DMS114 treated with DMSO at 0.1 percent for 48 hours (cell line): ENCODE measurements around the gene SORCS3.

Experiments used
- DNase-seq: peaks from one replicate; lab custom pipeline; 2025; ENCODE audit not compliant: unreplicated experiment; lab: John Stamatoyannopoulos, UW

Gene SORCS3

DNA sequence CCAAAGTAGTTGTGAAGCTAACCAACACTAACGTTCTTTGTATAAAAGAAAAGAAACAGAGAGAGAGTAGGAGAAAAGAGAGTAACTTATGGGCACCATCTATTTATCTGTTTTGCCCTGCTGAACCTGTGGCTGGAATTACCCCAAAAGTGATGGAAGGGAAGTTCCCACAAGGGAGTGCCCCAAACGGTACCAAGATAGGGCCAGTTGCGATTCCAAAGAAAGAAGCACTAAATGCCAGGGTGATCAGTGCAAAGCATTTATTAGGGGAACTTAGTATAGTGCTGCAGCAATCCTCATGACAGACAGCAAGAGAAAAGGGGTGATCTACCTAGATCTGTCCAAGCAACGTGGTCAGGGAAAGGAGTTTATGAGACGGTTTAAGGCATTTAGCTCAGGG is 190.2 kb downstream of the SORCS3 start:
- no peak for DNase-seq

GRCh38 chr10:104834580-104834979 is 193.5 kb downstream of the SORCS3 start:
- DNase-seq, result no peak

- DNase-seq, result no peak
These were observed 194.3 kb downstream of the SORCS3 start for GRCh38 chr10:104835422-104835821.

- DNase-seq, result no peak
These were observed 201.6 kb downstream of the SORCS3 start for GRCh38 chr10:104842704-104843103.

- no peak for DNase-seq
These were observed 203.0 kb downstream of the SORCS3 start for GRCh38 chr10:104844073-104844472.

- no peak for DNase-seq
These were observed 208.9 kb downstream of the SORCS3 start for GRCh38 chr10:104850023-104850422.

DNA sequence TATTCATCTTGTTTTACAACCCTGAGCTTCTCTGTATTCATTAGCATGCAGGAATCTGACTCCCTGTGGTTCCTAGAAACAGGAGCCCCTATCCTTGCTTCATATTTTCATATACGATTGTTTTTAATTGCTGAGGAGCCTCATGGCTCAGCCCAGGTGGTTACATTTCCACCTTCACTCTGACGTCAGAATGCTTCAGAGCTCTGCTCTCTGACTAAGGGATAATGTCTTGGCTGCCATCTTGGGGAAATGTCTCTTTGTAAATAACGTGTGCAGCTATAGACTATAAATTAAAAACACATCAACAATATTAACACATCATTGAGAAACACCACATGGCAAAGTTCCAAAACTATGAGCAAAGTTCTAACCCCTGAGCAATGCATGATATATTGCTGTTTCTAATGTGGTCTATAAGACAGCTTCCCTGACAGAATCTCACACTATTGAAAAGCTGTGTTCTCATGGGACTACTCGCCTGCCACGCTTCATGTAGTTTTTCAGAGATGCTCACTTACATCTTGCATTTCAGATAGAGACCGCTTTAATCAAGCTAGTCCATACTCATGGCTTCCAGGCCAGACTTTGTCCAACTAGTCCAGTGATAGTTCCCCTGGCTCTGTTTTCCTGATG is 227.0 kb downstream of the SORCS3 start:
- DNase-seq, result no peak

GRCh38 chr10:104872691-104873090 is 231.6 kb downstream of the SORCS3 start:
- no peak for DNase-seq

- DNase-seq, result no peak
These were observed 232.1 kb downstream of the SORCS3 start for GRCh38 chr10:104873161-104873560.

GRCh38 chr10:104875561-104875960 is 234.5 kb downstream of the SORCS3 start:
- no peak for DNase-seq

DNA sequence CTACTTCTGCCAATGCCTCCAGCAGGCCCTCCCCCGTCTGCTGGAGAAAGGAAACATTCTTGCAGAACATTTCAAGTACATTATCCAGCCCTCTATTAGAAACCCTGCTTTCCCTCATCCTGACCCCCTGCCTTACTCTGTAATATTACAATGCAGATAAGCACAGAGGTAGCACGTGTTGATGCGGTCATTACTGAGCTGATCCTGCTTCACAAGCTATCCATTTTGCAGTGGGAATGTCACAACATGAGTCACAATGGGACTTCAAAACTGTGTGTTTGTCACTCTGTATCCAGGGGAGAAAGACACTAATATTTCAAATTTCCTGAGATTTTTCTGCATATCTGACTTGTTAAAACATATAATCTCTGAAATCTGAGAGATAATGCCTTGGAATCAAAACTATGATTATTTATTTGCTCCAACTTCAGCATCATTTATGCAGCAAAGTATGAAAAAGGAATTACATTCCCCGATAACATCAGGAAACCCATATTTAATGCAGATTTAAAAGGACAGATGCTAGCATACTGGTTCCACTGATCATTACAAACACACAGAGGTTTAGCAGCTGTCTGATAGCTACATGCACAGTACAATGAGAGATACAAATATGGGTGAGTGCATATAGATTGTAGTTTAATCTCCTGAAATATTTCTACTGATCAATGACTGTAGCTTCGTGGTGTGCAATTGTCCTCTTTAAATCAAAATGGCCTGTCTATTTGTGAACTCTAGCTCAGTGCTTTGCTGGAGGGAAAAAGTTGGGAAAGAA is 239.7 kb downstream of the SORCS3 start:
- no peak for DNase-seq

DNA sequence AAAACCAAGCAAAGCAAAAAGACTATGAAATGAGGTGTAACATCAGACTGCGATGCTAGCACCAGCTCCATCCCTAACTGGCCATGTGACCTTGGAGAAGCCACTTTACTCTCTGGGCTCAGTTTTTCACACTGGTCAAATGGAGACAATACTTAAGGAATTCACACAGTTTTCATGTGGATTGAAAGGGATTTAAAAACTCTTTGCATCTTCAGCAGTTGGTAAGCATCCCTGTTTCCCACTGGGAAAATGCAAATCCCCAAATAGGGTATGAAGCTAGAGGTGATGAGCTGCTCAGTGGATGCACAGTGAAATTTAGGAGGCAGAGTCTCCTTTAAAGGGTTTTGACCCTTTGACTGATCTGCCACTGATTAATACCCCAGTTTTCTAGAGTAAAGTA is 240.7 kb downstream of the SORCS3 start:
- DNase-seq, result no peak

DNA sequence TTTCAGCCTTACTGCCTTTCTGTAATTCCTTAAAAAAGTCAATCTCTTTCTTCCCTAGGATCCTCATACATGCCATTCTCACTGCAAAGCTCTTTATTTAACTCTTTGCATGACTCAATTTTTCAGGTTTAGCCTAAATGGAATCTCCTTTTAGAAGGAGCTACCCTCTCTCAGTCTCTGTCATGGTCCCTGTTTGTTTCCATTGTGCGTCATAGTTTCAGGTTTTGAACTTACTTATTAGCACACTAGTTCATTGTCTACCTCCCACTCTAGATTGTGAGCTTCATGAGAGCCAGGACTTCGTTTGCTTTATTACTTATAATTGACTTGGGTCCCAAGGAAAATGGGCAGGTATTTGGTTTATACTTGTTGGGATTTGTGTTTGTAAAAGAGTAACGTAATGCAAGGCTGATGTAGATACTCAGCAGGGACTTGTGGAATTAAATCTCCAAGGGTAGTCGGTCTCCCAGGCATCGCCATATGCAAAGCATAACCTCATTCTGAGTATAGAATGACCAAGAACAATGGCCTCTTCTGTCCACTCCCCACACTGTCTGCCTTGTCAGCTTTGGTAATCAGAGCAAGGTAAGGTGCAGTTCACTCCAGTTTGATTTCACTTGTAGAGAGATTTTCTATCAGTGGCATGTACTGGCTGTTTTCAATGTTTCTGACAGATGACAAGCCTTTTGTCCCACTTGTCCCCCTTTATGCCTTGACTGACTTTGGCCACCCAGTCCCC is 252.0 kb downstream of the SORCS3 start:
- DNase-seq, result no peak

DNA sequence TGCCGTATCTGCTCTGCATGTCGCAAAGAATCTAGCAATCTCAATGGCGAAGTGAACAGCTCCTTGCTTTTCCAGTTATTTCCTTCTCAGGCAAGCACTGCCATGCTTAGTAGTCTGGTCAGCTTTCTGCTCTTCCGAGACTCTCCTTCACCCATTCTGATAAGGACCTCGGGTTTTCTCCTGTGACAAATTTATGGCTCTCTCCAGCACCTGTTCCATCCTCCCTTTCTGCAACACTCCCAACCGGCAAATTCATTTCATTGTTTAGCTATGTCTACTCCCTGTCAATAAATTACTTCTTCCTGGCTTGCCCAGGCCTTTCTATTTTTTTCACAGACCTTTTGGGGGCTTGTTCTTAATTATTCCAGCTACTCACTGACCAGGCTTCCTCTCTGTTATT is 252.6 kb downstream of the SORCS3 start:
- DNase-seq, result no peak

- no peak for DNase-seq
These were observed 253.6 kb downstream of the SORCS3 start for GRCh38 chr10:104894681-104895080.

DNA sequence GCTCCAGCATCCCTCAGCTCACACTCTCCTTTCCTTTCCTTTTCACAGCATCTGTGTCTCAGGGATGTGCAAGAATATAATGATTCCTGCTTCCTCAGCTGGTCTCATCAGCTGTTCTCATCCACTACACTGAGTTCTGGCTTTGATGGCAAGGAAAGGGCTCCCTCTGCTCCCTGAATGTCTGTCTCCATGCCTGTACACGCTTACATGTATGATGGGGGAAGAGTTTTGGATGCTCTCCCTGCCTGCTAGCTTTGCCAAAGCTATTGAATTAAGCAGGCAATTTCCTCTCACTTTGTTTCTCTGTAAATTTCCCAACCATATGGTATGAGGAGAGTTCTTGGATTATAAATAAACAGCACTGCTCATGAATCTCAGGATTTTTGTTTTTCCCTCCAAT is 254.5 kb downstream of the SORCS3 start:
- no peak for DNase-seq

DNA sequence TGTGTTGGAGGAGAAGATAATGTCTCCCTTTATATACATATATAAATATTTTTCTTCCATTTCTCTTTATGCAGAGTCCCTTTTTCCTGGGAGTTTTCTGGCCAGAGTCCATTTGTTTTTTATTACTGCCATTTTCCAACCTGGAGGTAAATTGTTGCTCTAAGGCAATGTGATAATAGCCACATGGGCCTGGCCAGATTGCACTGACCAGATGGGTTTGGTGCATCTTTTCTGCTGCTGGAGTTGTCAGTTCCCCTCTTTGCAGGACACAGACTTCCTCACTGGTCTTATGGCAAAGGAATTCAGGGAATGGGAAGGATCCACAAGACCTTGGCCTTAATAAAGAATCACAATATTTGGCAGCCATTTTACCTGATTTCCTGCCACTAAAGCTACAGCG is 254.9 kb downstream of the SORCS3 start:
- no peak for DNase-seq

DNA sequence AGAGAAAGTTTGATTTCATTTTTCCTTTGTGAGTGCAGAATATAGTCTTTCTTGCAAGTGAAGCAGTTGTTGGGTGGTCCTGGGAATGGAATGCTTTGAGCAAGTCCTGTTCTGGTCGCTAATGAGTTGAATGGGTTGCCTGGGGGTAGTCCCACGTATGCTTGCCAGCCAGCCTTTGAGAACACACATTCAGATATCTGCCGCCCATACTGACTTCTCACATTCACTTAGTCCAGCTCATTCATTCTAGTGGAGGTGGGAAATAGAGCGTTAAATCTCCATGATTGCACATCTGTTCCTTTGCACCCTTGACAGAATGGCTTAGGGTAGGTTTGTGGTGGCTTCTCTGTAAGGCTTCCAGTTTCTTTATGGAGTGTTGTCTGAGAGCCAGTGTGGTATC is 256.6 kb downstream of the SORCS3 start:
- no peak for DNase-seq

GRCh38 chr10:104899779-104900178 is 258.7 kb downstream of the SORCS3 start:
- DNase-seq, result no peak

- DNase-seq, result no peak
These were observed 262.3 kb downstream of the SORCS3 start for GRCh38 chr10:104903433-104903832.

GRCh38 chr10:104904753-104905323 is 263.7 kb downstream of the SORCS3 start:
- no peak for DNase-seq

DNA sequence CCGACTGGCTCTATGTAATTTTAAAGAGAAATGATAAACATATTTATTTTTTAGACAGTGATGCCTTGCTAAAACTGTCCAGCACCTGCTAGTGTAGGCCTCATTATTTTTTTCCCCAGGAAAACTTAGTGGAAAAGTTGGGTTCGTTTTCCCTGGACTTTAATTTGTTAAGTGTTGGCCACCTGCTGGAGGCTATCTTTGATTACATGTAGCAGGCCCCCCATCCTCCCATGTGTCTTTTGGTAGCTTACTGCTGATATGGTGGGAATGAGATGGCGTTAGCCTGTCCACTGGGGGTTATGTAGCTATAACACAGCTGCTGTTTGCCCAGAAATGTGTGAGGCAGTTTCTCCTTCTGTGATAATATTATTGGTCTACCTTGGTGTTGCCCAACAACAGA is 265.0 kb downstream of the SORCS3 start:
- DNase-seq, result no peak
